Endothelial cell (in vitro differentiated cells): ENCODE measurements around the gene CTDSPL. TPM values are rescaled to one million over a fixed set of nuclear protein-coding genes. Genes with fewer than 3 reads are reported as not detected.

Source experiments
- DNase-seq: peaks from one replicate; pipeline ENCODE4 v3.0.0; 2021; ENCODE audit warnings: low spot score
- H3K27ac Mint-ChIP-seq: one replicate; pipeline ENCODE4 v1.8.0; 2021; ENCODE audit warnings: mixed read lengths, inconsistent platforms; ENCODE audit not compliant: unreplicated experiment
- H3K27me3 Mint-ChIP-seq: one replicate; pipeline ENCODE4 v1.8.0; 2021; ENCODE audit warnings: mild to moderate bottlenecking, moderate library complexity, mixed read lengths, inconsistent platforms; ENCODE audit not compliant: unreplicated experiment
- H3K36me3 Mint-ChIP-seq: one replicate; pipeline ENCODE4 v1.8.0; 2021; ENCODE audit warnings: mild to moderate bottlenecking, low read depth, mixed read lengths, inconsistent platforms; ENCODE audit not compliant: unreplicated experiment
- H3K4me1 Mint-ChIP-seq: one replicate; pipeline ENCODE4 v1.8.0; 2021; ENCODE audit warnings: mild to moderate bottlenecking, mixed read lengths, inconsistent platforms; ENCODE audit not compliant: unreplicated experiment
- H3K4me3 Mint-ChIP-seq: one replicate; pipeline ENCODE4 v1.8.0; 2021; ENCODE audit warnings: mild to moderate bottlenecking, mixed read lengths, inconsistent platforms; ENCODE audit not compliant: unreplicated experiment
- H3K9me3 Mint-ChIP-seq: one replicate; pipeline ENCODE4 v1.8.0; 2021; ENCODE audit warnings: mixed read lengths, inconsistent platforms; ENCODE audit not compliant: unreplicated experiment
- CTCF ChIP-seq: fragments of 200-600 bp; sonication (generic); IDR thresholded peaks from one replicate; pipeline ENCODE4 v1.5.0; 2021; ENCODE audit warnings: antibody characterized with exemption; ENCODE audit not compliant: unreplicated experiment
- total RNA-seq: library from RNA; stranded (reverse); fragmentation: NEBNext Ultra II Directional; extraction: Animal tissue kit (Norgen Biotek cat#: 25700); gene quantifications from one replicate; pipeline ENCODE4 v1.2.1, GENCODE V29; 2021; ENCODE audit not compliant: unreplicated experiment

Gene CTDSPL
- total RNA-seq, 1 donor from 2014 or later: 71.4 TPM

GRCh38 chr3:37824954-37825328, 36.7 kb upstream of the CTDSPL start:
- Mint-ChIP-seq H3K27me3 (peaks cover 8% of the 10 kb centered on the region), H3K4me3 (no peak overlapping the region), H3K27ac (no peak overlapping the region), H3K36me3 (peaks cover 15% of the 10 kb centered on the region), H3K9me3 (no peaks in the 10 kb centered on the region), H3K4me1 (peaks cover 5% of the 10 kb centered on the region)
- no peak for TF ChIP-seq CTCF
- DNase-seq: no peak

- Mint-ChIP-seq H3K9me3 (no peaks in the 10 kb centered on the region), H3K27ac (no peak overlapping the region), H3K36me3 (peaks cover 12% of the 10 kb centered on the region), H3K27me3 (peaks cover 4% of the 10 kb centered on the region), H3K4me3 (no peak overlapping the region), H3K4me1 (peaks cover 3% of the 10 kb centered on the region)
- no peak for DNase-seq
- no peak for TF ChIP-seq CTCF
Observed at GRCh38 chr3:37825744-37826400, 35.8 kb upstream of the CTDSPL start.

- no peak for DNase-seq
- Mint-ChIP-seq H3K27me3 (peaks cover 2% of the 10 kb centered on the region), H3K9me3 (no peaks in the 10 kb centered on the region), H3K4me1 (peaks cover 3% of the 10 kb centered on the region), H3K27ac (no peak overlapping the region), H3K36me3 (peaks cover 9% of the 10 kb centered on the region), H3K4me3 (no peak overlapping the region)
- TF ChIP-seq CTCF: no peak
Observed at GRCh38 chr3:37826502-37826901, 35.2 kb upstream of the CTDSPL start.

GRCh38 chr3:37826933-37827332, 34.7 kb upstream of the CTDSPL start:
- H3K4me3 Mint-ChIP-seq: no peak overlapping the region
- peaks cover 4% of the 10 kb centered on the region for H3K27me3 Mint-ChIP-seq
- peaks cover 9% of the 10 kb centered on the region for H3K36me3 Mint-ChIP-seq
- no peak for TF ChIP-seq CTCF
- H3K27ac Mint-ChIP-seq: no peak overlapping the region
- DNase-seq: no peak
- H3K4me1 Mint-ChIP-seq: peaks cover 3% of the 10 kb centered on the region
- H3K9me3 Mint-ChIP-seq: no peaks in the 10 kb centered on the region

- H3K36me3 Mint-ChIP-seq: peaks cover 12% of the 10 kb centered on the region
- peaks cover 4% of the 10 kb centered on the region for H3K27me3 Mint-ChIP-seq
- H3K9me3 Mint-ChIP-seq: no peaks in the 10 kb centered on the region
- TF ChIP-seq CTCF: no peak
- no peak overlapping the region for H3K27ac Mint-ChIP-seq
- H3K4me1 Mint-ChIP-seq: no peaks in the 10 kb centered on the region
- DNase-seq: no peak
- no peak overlapping the region for H3K4me3 Mint-ChIP-seq
Observed at GRCh38 chr3:37832480-37832879, 29.2 kb upstream of the CTDSPL start.
